Calu3 (cell line): ENCODE data around the gene NRG3. TPM values are rescaled to one million over a fixed set of nuclear protein-coding genes. Genes with fewer than 3 reads are reported as not detected.
"Not testable (repeated sequence)": the region's sequence is repeated elsewhere in the genome, so short reads cannot be mapped to it uniquely, and the experiment has no call there.

ENCODE experiments used
- BruUV-seq: library from RNA; stranded (reverse); fragments of 400-500 nt; replicated peaks from 2 replicates; lab custom pipeline; 2021; lab: Mats Ljungman, UMichigan
- CTCF ChIA-PET: fragments of 300-600 bp; sonication (Branson Sonifier 250); formaldehyde crosslinking; loops from one replicate; lab custom pipeline; 2022; ENCODE audit warnings: antibody characterized with exemption; lab: Charles Lee
- DNase-seq: peaks from one replicate; pipeline ENCODE4 v3.0.0; 2022
- H3K27ac Mint-ChIP-seq: one replicate; pipeline ENCODE4 v1.8.0; 2022; ENCODE audit warnings: mixed read lengths; ENCODE audit not compliant: unreplicated experiment
- H3K27me3 Mint-ChIP-seq: one replicate; pipeline ENCODE4 v1.8.0; 2022; ENCODE audit warnings: mixed read lengths; ENCODE audit not compliant: unreplicated experiment
- H3K36me3 Mint-ChIP-seq: one replicate; pipeline ENCODE4 v1.8.0; 2022; ENCODE audit warnings: mild to moderate bottlenecking, moderate library complexity, mixed read lengths; ENCODE audit not compliant: insufficient read depth, unreplicated experiment
- H3K4me1 Mint-ChIP-seq: one replicate; pipeline ENCODE4 v1.8.0; 2022; ENCODE audit warnings: mild to moderate bottlenecking, low read depth, mixed read lengths; ENCODE audit not compliant: unreplicated experiment
- H3K4me3 Mint-ChIP-seq: one replicate; pipeline ENCODE4 v1.8.0; 2022; ENCODE audit warnings: mild to moderate bottlenecking, low read depth, moderate library complexity, mixed read lengths; ENCODE audit not compliant: unreplicated experiment
- H3K9me3 Mint-ChIP-seq: one replicate; pipeline ENCODE4 v1.8.0; 2022; ENCODE audit warnings: low read depth, mixed read lengths; ENCODE audit not compliant: unreplicated experiment
- CTCF ChIP-seq: fragments of 200-600 bp; IDR thresholded peaks from one replicate; pipeline ENCODE4 v1.8.0; 2022; ENCODE audit warnings: antibody characterized with exemption; ENCODE audit not compliant: unreplicated experiment
- intact Hi-C: fragments of 100-400 bp; cut with micrococcal nuclease; formaldehyde crosslinking; loops from one replicate; pipeline ENCODE4 v1.10.0; 2022; ENCODE audit not compliant: unreplicated experiment
- total RNA-seq: library from RNA; stranded (reverse); gene quantifications from 2 replicates; pipeline ENCODE4 v1.2.3, GENCODE V29; 2022

NRG3 gene
- total RNA-seq, 1 experiment from 2014 or later, result 46.3 TPM

DNA sequence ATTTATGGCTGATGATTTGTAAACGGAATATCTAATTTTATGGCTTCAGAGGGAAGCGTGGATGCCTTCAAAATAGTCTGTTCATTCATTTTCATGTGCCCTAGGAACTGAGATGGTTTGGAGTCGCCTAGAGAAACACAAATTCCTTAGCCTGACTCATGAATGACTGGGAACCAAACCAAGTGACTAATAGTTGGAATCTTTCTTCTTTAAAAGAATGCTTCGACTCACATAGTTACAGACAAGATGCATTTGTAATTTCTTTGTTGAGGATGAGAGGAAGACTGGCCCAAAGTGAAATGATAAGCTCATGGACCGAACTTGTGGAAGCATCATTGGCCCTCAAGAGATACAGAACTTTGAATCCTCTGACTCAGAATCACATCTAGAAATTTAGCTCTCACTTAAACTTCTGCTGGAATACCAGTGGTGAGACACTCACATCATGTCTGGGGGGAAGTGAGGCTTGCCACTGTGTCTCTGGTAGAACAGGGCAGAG lies 1107.2 kb downstream of the NRG3 start:
- Mint-ChIP-seq H3K27ac (no peak overlapping the region), H3K4me1 (peaks cover 7% of the 10 kb centered on the region), H3K9me3 (no peaks in the 10 kb centered on the region), H3K36me3 (no peaks in the 10 kb centered on the region), H3K4me3 (no peak overlapping the region), H3K27me3 (no peaks in the 10 kb centered on the region)
- no peak for TF ChIP-seq CTCF
- intact Hi-C loops, result no loop called here
- CTCF ChIA-PET, result no interaction called here
- no peak for DNase-seq
- BruUV-seq, result no TSS peak

DNA sequence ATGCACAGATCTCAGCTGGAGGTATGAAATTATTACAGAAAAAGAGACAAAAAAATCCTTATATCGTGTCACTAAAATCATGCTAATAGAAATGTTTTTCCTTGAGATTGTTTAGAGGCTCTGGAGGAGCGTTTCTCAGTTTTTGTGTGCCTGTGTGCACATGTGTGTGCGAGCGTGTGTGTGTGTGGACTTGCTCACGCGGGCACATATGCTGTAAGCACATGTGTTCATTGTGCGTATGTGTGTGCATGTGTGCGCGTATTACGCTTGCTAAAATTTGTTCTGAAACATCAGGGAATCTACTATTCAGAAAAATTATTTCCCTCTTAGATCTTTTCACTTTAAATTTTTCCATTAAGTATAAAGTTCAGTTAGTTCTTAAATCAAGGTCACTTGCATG lies 1111.2 kb downstream of the NRG3 start:
- H3K9me3 Mint-ChIP-seq, result no peaks in the 10 kb centered on the region
- CTCF ChIA-PET, result no interaction called here
- H3K4me3 Mint-ChIP-seq, result no peak overlapping the region
- BruUV-seq, result no TSS peak
- H3K27me3 Mint-ChIP-seq, result no peaks in the 10 kb centered on the region
- no peak for DNase-seq
- no peak for TF ChIP-seq CTCF
- H3K4me1 Mint-ChIP-seq, result peaks cover 7% of the 10 kb centered on the region
- H3K36me3 Mint-ChIP-seq, result no peaks in the 10 kb centered on the region
- intact Hi-C loops, result no loop called here
- no peak overlapping the region for H3K27ac Mint-ChIP-seq

DNA sequence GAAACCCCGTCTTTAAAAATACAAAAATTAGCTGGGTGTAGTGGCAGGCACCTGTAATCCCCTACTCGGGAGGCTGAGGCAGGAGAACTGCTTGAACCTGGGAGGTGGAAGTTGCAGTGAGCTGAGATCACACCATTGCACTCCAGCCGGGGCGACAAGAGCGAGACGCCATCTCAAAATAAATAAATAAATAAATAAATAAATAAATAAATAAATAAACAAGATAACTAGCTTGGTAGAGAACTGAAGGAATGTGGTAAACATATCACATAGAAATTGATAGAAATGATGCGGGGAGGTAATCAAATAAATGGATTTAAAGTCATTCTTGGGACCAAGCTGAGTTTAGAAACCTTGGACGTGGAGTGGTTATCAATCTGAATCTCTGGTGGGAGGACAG lies 1131.5 kb downstream of the NRG3 start:
- CTCF ChIA-PET, BruUV-seq: not testable (repeated sequence)

DNA sequence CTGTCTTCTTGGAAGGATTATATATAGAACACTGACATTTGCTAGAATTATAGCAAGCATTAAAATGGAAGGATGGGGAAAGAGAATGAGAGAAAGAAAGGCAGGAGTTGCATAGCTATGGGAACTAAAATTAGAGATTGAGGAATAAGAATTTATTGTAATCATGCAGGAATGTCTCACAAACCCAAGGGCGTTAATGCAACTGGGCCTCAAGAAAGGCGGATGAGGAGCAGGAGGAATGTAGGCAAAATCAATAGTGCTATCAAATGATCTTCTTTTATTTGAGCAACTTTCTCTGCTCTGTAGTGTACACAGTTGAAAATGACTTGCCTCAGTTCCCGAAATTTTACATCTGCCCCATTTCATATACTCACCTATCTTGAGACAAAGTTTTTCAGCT lies 1132.5 kb downstream of the NRG3 start:
- no peaks in the 10 kb centered on the region for H3K36me3 Mint-ChIP-seq
- DNase-seq, result no peak
- no peaks in the 10 kb centered on the region for H3K4me1 Mint-ChIP-seq
- intact Hi-C loops, result no loop called here
- H3K4me3 Mint-ChIP-seq, result no peak overlapping the region
- TF ChIP-seq CTCF, result no peak
- no TSS peak for BruUV-seq
- H3K27me3 Mint-ChIP-seq, result peaks cover 45% of the 10 kb centered on the region
- CTCF ChIA-PET, result no interaction called here
- H3K9me3 Mint-ChIP-seq, result no peaks in the 10 kb centered on the region
- H3K27ac Mint-ChIP-seq, result no peak overlapping the region

More for the DNA sequence above, 1131.5 kb downstream of the NRG3 start:
- H3K4me1 Mint-ChIP-seq, H3K36me3 Mint-ChIP-seq, DNase-seq, H3K9me3 Mint-ChIP-seq, intact Hi-C loops, H3K4me3 Mint-ChIP-seq, H3K27ac Mint-ChIP-seq: not testable (repeated sequence)
- H3K27me3 Mint-ChIP-seq, result peaks cover 45% of the 10 kb centered on the region

DNA sequence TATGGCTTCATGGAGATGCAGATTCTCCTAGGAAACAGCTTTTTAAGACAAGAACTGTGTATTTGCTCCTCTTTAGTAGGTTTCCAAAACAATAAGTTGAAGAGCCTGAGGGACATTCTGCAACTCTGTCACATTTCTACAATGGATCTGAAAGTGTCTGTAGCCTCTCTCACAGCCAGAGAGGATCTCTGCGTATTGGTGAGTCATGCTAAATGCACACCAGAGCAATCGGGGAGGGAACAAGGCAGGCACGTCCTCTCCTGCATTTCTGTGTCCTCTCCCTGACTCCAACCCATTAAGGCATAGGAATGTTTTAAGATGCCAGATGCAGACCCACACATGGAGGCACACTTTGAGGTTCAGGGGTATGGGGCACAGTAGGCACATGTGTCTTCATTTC lies 1137.9 kb downstream of the NRG3 start:
- H3K9me3 Mint-ChIP-seq, result no peaks in the 10 kb centered on the region
- no peak for DNase-seq
- no peak overlapping the region for H3K4me3 Mint-ChIP-seq
- H3K36me3 Mint-ChIP-seq, result no peaks in the 10 kb centered on the region
- intact Hi-C loops, result no loop called here
- no peak overlapping the region for H3K27ac Mint-ChIP-seq
- BruUV-seq, result no TSS peak
- peaks cover 26% of the 10 kb centered on the region for H3K27me3 Mint-ChIP-seq
- CTCF ChIA-PET, result no interaction called here
- no peak for TF ChIP-seq CTCF
- no peaks in the 10 kb centered on the region for H3K4me1 Mint-ChIP-seq
